DMS79 (cell line): ENCODE measurements around the gene ZNF585A.
"Not testable (repeated sequence)": the region's sequence is repeated elsewhere in the genome, so short reads cannot be mapped to it uniquely, and the experiment has no call there.

Experiments
- DNase-seq: peaks from one replicate; lab custom pipeline; 2025; lab: John Stamatoyannopoulos, UW

The ZNF585A gene

GRCh38 chr19:37172368-37173366, at the start of gene ZNF585A:
ZNF585A (minus strand) TSS chr19:37172695; CDS start chr19:37169910, 2,785 bp downstream.
- DNase-seq = peak; percentile 97

- DNase-seq = no peak
Observed at GRCh38 chr19:37221136-37221535, 48.6 kb upstream of the ZNF585A start.

GRCh38 chr19:37220383-37220782, 47.9 kb upstream of the ZNF585A start:
- DNase-seq = no peak

GRCh38 chr19:37218592-37218935, 46.1 kb upstream of the ZNF585A start:
- no peak for DNase-seq

GRCh38 chr19:37217775-37218591, 45.5 kb upstream of the ZNF585A start, which contains the start of gene ZNF383:
ZNF383 (plus strand) TSS chr19:37218214; CDS start chr19:37230454, 12,240 bp downstream.
- DNase-seq = peak; percentile 90

- no peak for DNase-seq
Observed at GRCh38 chr19:37217480-37217774, 44.9 kb upstream of the ZNF585A start.

- no peak for DNase-seq
Observed at GRCh38 chr19:37197768-37198167, 25.3 kb upstream of the ZNF585A start.

- not testable (repeated sequence) for DNase-seq
Observed at GRCh38 chr19:37197115-37197514, 24.6 kb upstream of the ZNF585A start.

- DNase-seq = not testable (repeated sequence)
Observed at GRCh38 chr19:37195248-37195647, 22.8 kb upstream of the ZNF585A start.

GRCh38 chr19:37186071-37186470, 13.6 kb upstream of the ZNF585A start:
- DNase-seq = not testable (repeated sequence)

- no peak for DNase-seq
Observed at GRCh38 chr19:37165635-37166034, 6.9 kb downstream of the ZNF585A start.

- DNase-seq = no peak
Observed at GRCh38 chr19:37160153-37160552, 12.3 kb downstream of the ZNF585A start.

- no peak for DNase-seq
Observed at GRCh38 chr19:37148214-37148613, 24.3 kb downstream of the ZNF585A start.

- no peak for DNase-seq
Observed at GRCh38 chr19:37136111-37136510, 36.4 kb downstream of the ZNF585A start.

GRCh38 chr19:37128821-37129177, 43.7 kb downstream of the ZNF585A start:
- DNase-seq = no peak

GRCh38 chr19:37127999-37128820, 44.3 kb downstream of the ZNF585A start:
- DNase-seq = no peak

- not testable (repeated sequence) for DNase-seq
Observed at GRCh38 chr19:37122093-37122492, 50.4 kb downstream of the ZNF585A start.

GRCh38 chr19:37114001-37114400, 58.5 kb downstream of the ZNF585A start:
- DNase-seq = no peak

- DNase-seq = not testable (repeated sequence)
Observed at GRCh38 chr19:37111753-37112152, 60.7 kb downstream of the ZNF585A start.

- not testable (repeated sequence) for DNase-seq
Observed at GRCh38 chr19:37104135-37104534, 68.4 kb downstream of the ZNF585A start.

- no peak for DNase-seq
Observed at GRCh38 chr19:37098570-37098969, 73.9 kb downstream of the ZNF585A start.

- no peak for DNase-seq
Observed at GRCh38 chr19:37095859-37096258, 76.6 kb downstream of the ZNF585A start.
